H9 (cell line): Measurements from ENCODE around the gene LCE6A. TPM values are rescaled to one million over a fixed set of nuclear protein-coding genes. Genes with fewer than 3 reads are reported as not detected.

Source experiments
- DNase-seq: peaks from one replicate; pipeline ENCODE4 v3.0.0-alpha.2; 2017
- H2AFZ ChIP-seq: one replicate; pipeline ENCODE4 v1.6.1; 2013; ENCODE audit warnings: mild to moderate bottlenecking, low read length, control low read depth, moderate library complexity
- H2AK5ac ChIP-seq: 2 replicates; pipeline ENCODE4 v1.6.1; 2013; ENCODE audit warnings: low read length, control low read depth, mixed read lengths; ENCODE audit not compliant: insufficient read length
- H2BK120ac ChIP-seq: one replicate; pipeline ENCODE4 v1.6.1; 2013; ENCODE audit warnings: low read depth, mild to moderate bottlenecking, low read length, control low read depth, inconsistent platforms; ENCODE audit not compliant: poor library complexity, severe bottlenecking
- H2BK12ac ChIP-seq: 2 replicates; pipeline ENCODE4 v1.6.1; 2013; ENCODE audit warnings: low read length, control low read depth, mixed read lengths, low read depth; ENCODE audit not compliant: insufficient read length
- H2BK15ac ChIP-seq: 2 replicates; pipeline ENCODE4 v1.6.1; 2013; ENCODE audit warnings: low read depth, low read length, control low read depth
- H2BK20ac ChIP-seq: one replicate; pipeline ENCODE4 v1.6.1; 2013; ENCODE audit warnings: low read depth, mild to moderate bottlenecking, low read length, control low read depth, inconsistent platforms; ENCODE audit not compliant: poor library complexity, severe bottlenecking
- H2BK5ac ChIP-seq: 2 replicates; pipeline ENCODE4 v1.6.1; 2013; ENCODE audit warnings: low read length, control low read depth, mixed read lengths; ENCODE audit not compliant: insufficient read length
- H3K14ac ChIP-seq: 2 replicates; pipeline ENCODE4 v1.6.1; 2013; ENCODE audit warnings: low read length, control low read depth; ENCODE audit not compliant: insufficient read depth
- H3K18ac ChIP-seq: 2 replicates; pipeline ENCODE4 v1.6.1; 2013; ENCODE audit warnings: low read depth, mild to moderate bottlenecking, mixed read lengths, low read length, control low read depth; ENCODE audit not compliant: insufficient read length
- H3K23ac ChIP-seq: 2 replicates; pipeline ENCODE4 v1.6.1; 2013; ENCODE audit warnings: low read length, control low read depth, mixed read lengths, low read depth; ENCODE audit not compliant: insufficient read length
- H3K23me2 ChIP-seq: 2 replicates; pipeline ENCODE4 v1.6.1; 2013; ENCODE audit warnings: low read depth, mild to moderate bottlenecking, mixed read lengths, low read length, control low read depth; ENCODE audit not compliant: insufficient read length, poor library complexity, severe bottlenecking
- H3K27ac ChIP-seq: 2 replicates; pipeline ENCODE4 v1.5.1; 2013; ENCODE audit warnings: low read length, control low read depth, mixed read lengths, low read depth; ENCODE audit not compliant: insufficient read length
- H3K27me3 ChIP-seq: 2 replicates; pipeline ENCODE4 v1.6.1; 2013; ENCODE audit warnings: low read length, control low read depth, inconsistent platforms; ENCODE audit not compliant: insufficient read depth
- H3K4ac ChIP-seq: 2 replicates; pipeline ENCODE4 v1.6.1; 2013; ENCODE audit warnings: low read depth, mild to moderate bottlenecking, control low read depth, inconsistent platforms, low read length, moderate library complexity
- H3K4me1 ChIP-seq: 2 replicates; pipeline ENCODE4 v1.6.1; 2013; ENCODE audit warnings: low read length, control low read depth, inconsistent platforms; ENCODE audit not compliant: insufficient read depth
- H3K4me2 ChIP-seq: 2 replicates; pipeline ENCODE4 v1.6.1; 2013; ENCODE audit warnings: low read length, control low read depth, mixed read lengths; ENCODE audit not compliant: insufficient read length, insufficient read depth
- H3K56ac ChIP-seq: 2 replicates; pipeline ENCODE4 v1.6.1; 2013; ENCODE audit warnings: low read depth, mild to moderate bottlenecking, mixed read lengths, low read length, control low read depth; ENCODE audit not compliant: insufficient read length
- H3K79me1 ChIP-seq: 2 replicates; pipeline ENCODE4 v1.6.1; 2013; ENCODE audit warnings: low read depth, mild to moderate bottlenecking, moderate library complexity, low read length, control low read depth, inconsistent platforms; ENCODE audit not compliant: insufficient read depth, poor library complexity, severe bottlenecking
- H3K79me2 ChIP-seq: 2 replicates; pipeline ENCODE4 v1.6.1; 2013; ENCODE audit warnings: low read length, control low read depth, inconsistent platforms; ENCODE audit not compliant: insufficient read depth
- H3K9ac ChIP-seq: 2 replicates; pipeline ENCODE4 v1.6.1; 2013; ENCODE audit warnings: low read length, control low read depth, mixed read lengths; ENCODE audit not compliant: insufficient read length; ENCODE audit errors: extremely low read depth
- H3K9me3 ChIP-seq: one replicate; pipeline ENCODE4 v1.6.1; 2013; ENCODE audit warnings: low read depth, low read length, inconsistent platforms; ENCODE audit not compliant: control insufficient read depth
- H3T11ph ChIP-seq: one replicate; pipeline ENCODE4 v1.6.1; 2013; ENCODE audit warnings: mild to moderate bottlenecking, low read length, control low read depth, inconsistent platforms
- H4K20me1 ChIP-seq: one replicate; pipeline ENCODE4 v1.6.1; 2013; ENCODE audit not compliant: control insufficient read depth, insufficient read length, insufficient read depth
- H4K5ac ChIP-seq: 2 replicates; pipeline ENCODE4 v1.6.1; 2013; ENCODE audit warnings: low read depth, mild to moderate bottlenecking, mixed read lengths, low read length, control low read depth; ENCODE audit not compliant: insufficient read length
- H4K8ac ChIP-seq: replicated peaks from 2 replicates; pipeline ENCODE4 v1.6.1; 2013; ENCODE audit warnings: low read length, control low read depth, mixed read lengths, low read depth; ENCODE audit not compliant: insufficient read length
- H4K91ac ChIP-seq: 2 replicates; pipeline ENCODE4 v1.6.1; 2013; ENCODE audit warnings: low read depth, mild to moderate bottlenecking, moderate library complexity, mixed read lengths, low read length, control low read depth; ENCODE audit not compliant: insufficient read length
- H3K27ac Mint-ChIP-seq, 3 experiments: 2 replicates in 2 of 3; 3 replicates in 1 of 3; pipeline ENCODE4 v1.8.0; 2020 to 2021; ENCODE audit warnings: mixed read lengths in 3 of 3, mild to moderate bottlenecking in 1 of 3, moderate library complexity in 1 of 3
- H3K27me3 Mint-ChIP-seq: 2 replicates; pipeline ENCODE4 v1.8.0; 2021; ENCODE audit warnings: low read depth, mild to moderate bottlenecking, moderate library complexity, mixed read lengths
- H3K36me3 Mint-ChIP-seq, 3 experiments: 2 replicates in 2 of 3; 3 replicates in 1 of 3; pipeline ENCODE4 v1.8.0; 2020 to 2021; ENCODE audit warnings: low read depth in 3 of 3, mixed read lengths in 3 of 3; ENCODE audit not compliant: insufficient read depth in 1 of 3
- H3K4me1 Mint-ChIP-seq, 2 experiments: 2 replicates each; pipeline ENCODE4 v1.8.0; 2020; ENCODE audit warnings: mixed read lengths in 2 of 2
- H3K4me3 Mint-ChIP-seq, 2 experiments: 2 replicates in 1 of 2; 3 replicates in 1 of 2; pipeline ENCODE4 v1.8.0; 2020 to 2021; ENCODE audit warnings: mild to moderate bottlenecking in 2 of 2, mixed read lengths in 2 of 2, moderate library complexity in 1 of 2
- H3K9me3 Mint-ChIP-seq, 2 experiments: 2 replicates in 1 of 2; 3 replicates in 1 of 2; pipeline ENCODE4 v1.8.0; 2020; ENCODE audit warnings: mild to moderate bottlenecking in 2 of 2, mixed read lengths in 2 of 2, moderate library complexity in 1 of 2
- WGBS: extraction: QIAGEN DNeasy Blood & Tissue Kit; methylation state at CpG from one replicate; pipeline ENCODE4 v1.1.7; 2013; ENCODE audit warnings: missing lambda C conversion rate, low lambda C conversion rate, mixed read lengths; ENCODE audit not compliant: insufficient read length; ENCODE audit errors: extremely low coverage; 5-methylcytosine and 5-hydroxymethylcytosine counted together
- total RNA-seq: library from RNA; stranded (reverse); gene quantifications from 2 replicates; pipeline ENCODE4 v1.2.1, GENCODE V29; 2021
- TF ChIP-seq, protein P1 (sequence below): fragments of 200-600 bp; sonication (generic); conservative IDR thresholded peaks from 3 replicates; pipeline ENCODE4 v1.8.0; 2021; ENCODE audit warnings: antibody characterized with exemption, mild to moderate bottlenecking

The LCE6A gene
- total RNA-seq, 1 experiment from 2014 or later, result not detected

DNA sequence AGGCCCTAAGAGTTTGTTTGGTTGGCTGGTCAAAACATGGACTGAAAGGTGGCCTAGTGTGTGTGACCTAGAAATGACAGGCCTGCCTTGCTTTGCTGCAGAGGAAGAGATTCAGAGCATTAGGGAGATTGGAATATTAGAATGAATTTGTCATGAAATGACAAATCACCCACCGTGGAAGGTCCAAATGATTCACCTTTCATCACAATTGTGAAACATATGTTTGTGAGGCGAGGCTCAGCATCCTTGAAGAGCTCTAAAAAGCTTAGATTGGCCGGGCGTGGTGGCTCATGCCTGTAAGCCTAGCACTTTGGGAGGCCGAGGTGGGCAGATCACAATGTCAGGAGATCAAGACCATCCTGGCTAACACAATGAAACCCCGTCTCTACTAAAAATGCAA lies 25.3 kb upstream of the LCE6A start:
- Histone ChIP-seq H3K9me3 (peaks cover 69% of the 10 kb centered on the region), H3K79me2 (no peaks in the 10 kb centered on the region), H4K8ac (no peak overlapping the region), H3T11ph (no peak overlapping the region), H3K27me3 (no peaks in the 10 kb centered on the region), H2BK5ac (no peak overlapping the region), H2BK15ac (no peak overlapping the region), H2BK120ac (no peak overlapping the region), H4K91ac (no peak overlapping the region), H3K27ac (no peak overlapping the region), H2AFZ (no peak overlapping the region), H3K4me2 (no peak overlapping the region), H3K23ac (no peak overlapping the region), H4K20me1 (no peaks in the 10 kb centered on the region), H2BK20ac (no peak overlapping the region), H3K79me1 (no peaks in the 10 kb centered on the region), H3K4me1 (no peaks in the 10 kb centered on the region), H3K56ac (no peak overlapping the region), H3K14ac (no peak overlapping the region), H3K23me2 (peaks cover 2% of the 10 kb centered on the region), H3K4ac (no peak overlapping the region), H3K18ac (no peak overlapping the region), H3K9ac (no peak overlapping the region), H2BK12ac (no peak overlapping the region), H2AK5ac (no peak overlapping the region), H4K5ac (no peak overlapping the region)
- TF ChIP-seq, protein P1, sequence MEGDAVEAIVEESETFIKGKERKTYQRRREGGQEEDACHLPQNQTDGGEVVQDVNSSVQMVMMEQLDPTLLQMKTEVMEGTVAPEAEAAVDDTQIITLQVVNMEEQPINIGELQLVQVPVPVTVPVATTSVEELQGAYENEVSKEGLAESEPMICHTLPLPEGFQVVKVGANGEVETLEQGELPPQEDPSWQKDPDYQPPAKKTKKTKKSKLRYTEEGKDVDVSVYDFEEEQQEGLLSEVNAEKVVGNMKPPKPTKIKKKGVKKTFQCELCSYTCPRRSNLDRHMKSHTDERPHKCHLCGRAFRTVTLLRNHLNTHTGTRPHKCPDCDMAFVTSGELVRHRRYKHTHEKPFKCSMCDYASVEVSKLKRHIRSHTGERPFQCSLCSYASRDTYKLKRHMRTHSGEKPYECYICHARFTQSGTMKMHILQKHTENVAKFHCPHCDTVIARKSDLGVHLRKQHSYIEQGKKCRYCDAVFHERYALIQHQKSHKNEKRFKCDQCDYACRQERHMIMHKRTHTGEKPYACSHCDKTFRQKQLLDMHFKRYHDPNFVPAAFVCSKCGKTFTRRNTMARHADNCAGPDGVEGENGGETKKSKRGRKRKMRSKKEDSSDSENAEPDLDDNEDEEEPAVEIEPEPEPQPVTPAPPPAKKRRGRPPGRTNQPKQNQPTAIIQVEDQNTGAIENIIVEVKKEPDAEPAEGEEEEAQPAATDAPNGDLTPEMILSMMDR, result no peak
- DNase-seq, result no peak
- Mint-ChIP-seq H3K27ac (no peak overlapping the region), H3K9me3 (peaks cover 86 to 87% of the 10 kb centered on the region in 2 experiments), H3K36me3 (peaks cover 10 to 27% (median 10%) of the 10 kb centered on the region in 3 experiments; a peak in 5 of 7 replicates), H3K4me1 (no peaks in the 10 kb centered on the region), H3K4me3 (no peak overlapping the region), H3K27me3 (peaks cover 5% of the 10 kb centered on the region)
- no CpG with 5 or more reads among the region's 6 CpGs for WGBS
